Measurements from ENCODE around the gene FAXC. TPM values are rescaled to one million over a fixed set of nuclear protein-coding genes. Genes with fewer than 3 reads are reported as not detected.

The FAXC gene
- total RNA-seq, 2 experiments from 2014 or later = not detected

- intact Hi-C loops (cut with DNase I, micrococcal nuclease) = no loop called here
- no peak overlapping the region for H3K4me3 Mint-ChIP-seq
- no peaks in the 10 kb centered on the region for H3K9me3 Mint-ChIP-seq
- no peaks in the 10 kb centered on the region for H3K36me3 Mint-ChIP-seq (ENCODE audit: low read depth)
- Histone ChIP-seq H3K4me1 (ENCODE audit: insufficient read depth, low read length) (no peaks in the 10 kb centered on the region), H3K9me3 (ENCODE audit: control insufficient read depth in 1 of 2, insufficient read depth in 1 of 2, low read length in 2 of 2) (no peaks in the 10 kb centered on the region), H3K4me3 (ENCODE audit: low read length) (no peak overlapping the region), H3K27me3 (ENCODE audit: control insufficient read depth in 1 of 2, insufficient read depth in 2 of 2, low read length in 2 of 2) (peaks cover 11 to 18% of the 10 kb centered on the region in 2 experiments), H3K36me3 (ENCODE audit: insufficient read depth, low read length) (no peaks in the 10 kb centered on the region), H3K27ac (ENCODE audit: low read depth in 1 of 2, low read length in 2 of 2) (no peak overlapping the region)
- H3K4me1 Mint-ChIP-seq (ENCODE audit: low read depth) = no peaks in the 10 kb centered on the region
- DNase-seq = no peak
- ChIA-PET POLR2A (no interaction called here), CTCF (no interaction called here)
- TF ChIP-seq, protein P1, sequence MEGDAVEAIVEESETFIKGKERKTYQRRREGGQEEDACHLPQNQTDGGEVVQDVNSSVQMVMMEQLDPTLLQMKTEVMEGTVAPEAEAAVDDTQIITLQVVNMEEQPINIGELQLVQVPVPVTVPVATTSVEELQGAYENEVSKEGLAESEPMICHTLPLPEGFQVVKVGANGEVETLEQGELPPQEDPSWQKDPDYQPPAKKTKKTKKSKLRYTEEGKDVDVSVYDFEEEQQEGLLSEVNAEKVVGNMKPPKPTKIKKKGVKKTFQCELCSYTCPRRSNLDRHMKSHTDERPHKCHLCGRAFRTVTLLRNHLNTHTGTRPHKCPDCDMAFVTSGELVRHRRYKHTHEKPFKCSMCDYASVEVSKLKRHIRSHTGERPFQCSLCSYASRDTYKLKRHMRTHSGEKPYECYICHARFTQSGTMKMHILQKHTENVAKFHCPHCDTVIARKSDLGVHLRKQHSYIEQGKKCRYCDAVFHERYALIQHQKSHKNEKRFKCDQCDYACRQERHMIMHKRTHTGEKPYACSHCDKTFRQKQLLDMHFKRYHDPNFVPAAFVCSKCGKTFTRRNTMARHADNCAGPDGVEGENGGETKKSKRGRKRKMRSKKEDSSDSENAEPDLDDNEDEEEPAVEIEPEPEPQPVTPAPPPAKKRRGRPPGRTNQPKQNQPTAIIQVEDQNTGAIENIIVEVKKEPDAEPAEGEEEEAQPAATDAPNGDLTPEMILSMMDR (IDR thresholded peaks at IDR 0.05) = no peak
- ATAC-seq (ENCODE audit: poor library complexity) = no peak
- H3K27me3 Mint-ChIP-seq = peaks cover 81% of the 10 kb centered on the region
- no peak overlapping the region for H3K27ac Mint-ChIP-seq
These were observed 7.2 kb upstream of the FAXC start for GRCh38 chr6:99356641-99357040.

DNA sequence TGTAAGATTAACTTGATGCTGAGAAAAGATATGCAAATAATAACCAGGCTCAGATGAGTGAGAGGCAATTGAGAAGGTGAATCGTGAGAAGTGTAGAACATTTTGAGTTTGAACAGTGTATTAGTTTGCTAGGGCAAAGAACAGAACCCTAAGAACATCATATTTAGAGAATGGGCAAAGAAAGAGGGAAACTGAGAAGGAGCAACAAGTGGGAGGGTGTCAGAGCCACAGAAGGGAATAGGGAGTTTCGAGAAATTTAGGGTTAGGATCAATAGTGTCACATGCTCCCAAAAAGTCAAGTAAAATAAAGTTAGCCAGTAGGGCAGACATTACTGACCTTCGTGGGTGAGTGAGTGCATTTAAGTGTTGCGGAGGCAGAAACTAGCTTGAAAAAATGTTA, 5.5 kb upstream of the FAXC start:
- intact Hi-C loops (cut with DNase I, micrococcal nuclease) = no loop called here
- H3K27me3 Mint-ChIP-seq = peaks cover 82% of the 10 kb centered on the region
- Histone ChIP-seq H3K27me3 (ENCODE audit: control insufficient read depth in 1 of 2, insufficient read depth in 2 of 2, low read length in 2 of 2) (peaks cover 27 to 28% of the 10 kb centered on the region in 2 experiments), H3K4me3 (ENCODE audit: low read length) (no peak overlapping the region), H3K9me3 (ENCODE audit: control insufficient read depth in 1 of 2, insufficient read depth in 1 of 2, low read length in 2 of 2) (no peaks in the 10 kb centered on the region), H3K27ac (ENCODE audit: low read depth in 1 of 2, low read length in 2 of 2) (no peak overlapping the region), H3K4me1 (ENCODE audit: insufficient read depth, low read length) (peaks cover under 1% of the 10 kb centered on the region), H3K36me3 (ENCODE audit: insufficient read depth, low read length) (no peaks in the 10 kb centered on the region)
- DNase-seq (no peak), ATAC-seq (ENCODE audit: poor library complexity) (no peak)
- peaks cover 5% of the 10 kb centered on the region for H3K4me1 Mint-ChIP-seq (ENCODE audit: low read depth)
- TF ChIP-seq, protein P1 (IDR thresholded peaks at IDR 0.05) = no peak
- H3K27ac Mint-ChIP-seq = no peak overlapping the region
- ChIA-PET POLR2A (no interaction called here), CTCF (interaction anchor here (0.6 kb wide), 1 partner anchor 186 kb away, joined by 3 read pairs; no protein-coding TSS in a partner anchor)
- no peaks in the 10 kb centered on the region for H3K9me3 Mint-ChIP-seq
- no peak overlapping the region for H3K4me3 Mint-ChIP-seq
- H3K36me3 Mint-ChIP-seq (ENCODE audit: low read depth) = no peaks in the 10 kb centered on the region

GRCh38 chr6:99353126-99353525, 3.7 kb upstream of the FAXC start:
- Mint-ChIP-seq H3K36me3 (ENCODE audit: low read depth) (no peaks in the 10 kb centered on the region), H3K9me3 (no peaks in the 10 kb centered on the region), H3K4me1 (ENCODE audit: low read depth) (peaks cover 5% of the 10 kb centered on the region), H3K27ac (no peak overlapping the region), H3K27me3 (peaks cover 81% of the 10 kb centered on the region), H3K4me3 (no peak overlapping the region)
- TF ChIP-seq, protein P1 (IDR thresholded peaks at IDR 0.05) = no peak
- Histone ChIP-seq H3K27me3 (ENCODE audit: control insufficient read depth in 1 of 2, insufficient read depth in 2 of 2, low read length in 2 of 2) (peaks cover 38 to 43% of the 10 kb centered on the region in 2 experiments), H3K4me3 (ENCODE audit: low read length) (no peak overlapping the region), H3K36me3 (ENCODE audit: insufficient read depth, low read length) (no peaks in the 10 kb centered on the region), H3K9me3 (ENCODE audit: control insufficient read depth in 1 of 2, insufficient read depth in 1 of 2, low read length in 2 of 2) (no peaks in the 10 kb centered on the region), H3K4me1 (ENCODE audit: insufficient read depth, low read length) (peaks cover 6% of the 10 kb centered on the region), H3K27ac (ENCODE audit: low read depth in 1 of 2, low read length in 2 of 2) (no peak overlapping the region)
- CTCF ChIA-PET = interaction anchor here (1.5 kb wide), 1 partner anchor 23 kb away, joined by 5 read pairs; no protein-coding TSS in a partner anchor
- ATAC-seq (ENCODE audit: poor library complexity) (no peak), DNase-seq (no peak)
- intact Hi-C loops (cut with DNase I, micrococcal nuclease) = no loop called here
- POLR2A ChIA-PET = no interaction called here
